Liver (tissue), 3 donors: ENCODE results near the gene DERL3.

Experiments
- CTCF ChIP-seq: fragments of 150-350 bp; IDR thresholded peaks from 2 replicates; pipeline ENCODE4 v1.5.1; 2017; ENCODE audit warnings: improper control_type of control experiment, low read depth, low read length; ENCODE audit not compliant: missing input control
- EGR1 ChIP-seq, 2 donors: IDR thresholded peaks; 2 replicates each; pipeline ENCODE4 v1.6.1; 2016 to 2018; ENCODE audit warnings: antibody characterized with exemption in 2 of 2, low read depth in 2 of 2
- MAX ChIP-seq: IDR thresholded peaks from 2 replicates; pipeline ENCODE4 v1.6.1; 2016; ENCODE audit warnings: antibody characterized with exemption
- NR2F2 ChIP-seq: IDR thresholded peaks from 2 replicates; pipeline ENCODE4 v1.6.1; 2016; ENCODE audit warnings: antibody characterized with exemption
- RXRA ChIP-seq, 2 donors: IDR thresholded peaks; 2 replicates each; pipeline ENCODE4 v1.6.1; 2017 to 2018; ENCODE audit warnings: antibody characterized with exemption in 2 of 2, mild to moderate bottlenecking in 1 of 2
- TAF1 ChIP-seq: conservative IDR thresholded peaks from 2 replicates; pipeline ENCODE4 v1.6.1; 2016; ENCODE audit warnings: antibody characterized with exemption, mild to moderate bottlenecking
- donor health status: healthy.
- donor health status: healthy.

GRCh38 chr22:23786752-23787599 lies 51.8 kb downstream of the DERL3 start, which contains the start of gene SMARCB1:
- TF ChIP-seq CTCF (no peak), TAF1 (no peak), RXRA (IDR thresholded peaks at IDR 0.05) (no peak), NR2F2 (peak; percentile 24), EGR1 (IDR thresholded peaks at IDR 0.05; ENCODE audit: low read depth in 2 of 2) (no peak), MAX (no peak)
